Activated gamma-delta T cell (primary cell): Measurements from ENCODE around the gene SPP1.
"Not testable (repeated sequence)": the region's sequence is repeated elsewhere in the genome, so short reads cannot be mapped to it uniquely, and the experiment has no call there.

Source experiments
- DNase-seq: peaks from one replicate; lab custom pipeline; 2025; lab: John Stamatoyannopoulos, UW
- total RNA-seq, 2 donors: gene quantifications; one replicate each; lab custom pipeline; 2026; lab: John Stamatoyannopoulos, UW

Gene SPP1
- 0.04 to 0.20 reads per million in 2 donors for total RNA-seq

- no peak for DNase-seq
Measured at GRCh38 chr4:87975466-87975865, at the start of gene SPP1. TSS of gene SPP1 (plus strand) at chr4:87975714. CDS start at chr4:87976896, 1,182 bp downstream.

DNA sequence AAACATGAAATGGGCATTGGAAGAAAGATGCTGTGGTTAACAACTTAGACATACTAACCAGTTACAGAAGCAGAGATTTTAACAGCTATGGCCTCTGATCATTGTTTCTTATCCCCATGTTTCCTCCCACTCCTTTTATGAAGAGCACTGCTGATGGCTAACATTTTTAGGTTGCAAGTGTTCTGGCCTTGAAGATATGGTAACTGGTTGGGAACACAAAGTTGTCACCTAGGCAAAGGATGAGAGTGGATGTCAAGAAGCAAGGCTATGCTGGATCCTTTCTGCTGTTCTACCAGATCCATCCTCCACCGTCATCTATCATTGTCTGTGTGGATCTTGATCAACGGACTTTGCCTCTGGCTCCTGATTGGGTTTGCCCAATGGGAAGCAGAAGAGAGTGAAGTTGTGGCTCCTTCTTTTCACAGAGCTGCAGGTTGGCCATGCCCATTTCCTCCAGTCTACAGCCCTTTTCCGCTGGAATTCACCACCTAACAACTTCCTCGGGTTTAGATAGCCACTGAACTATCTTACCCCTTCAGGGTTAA lies 48.9 kb upstream of the SPP1 start:
- no peak for DNase-seq

- DNase-seq: no peak
Measured at GRCh38 chr4:87930629-87931028, 44.9 kb upstream of the SPP1 start.

DNA sequence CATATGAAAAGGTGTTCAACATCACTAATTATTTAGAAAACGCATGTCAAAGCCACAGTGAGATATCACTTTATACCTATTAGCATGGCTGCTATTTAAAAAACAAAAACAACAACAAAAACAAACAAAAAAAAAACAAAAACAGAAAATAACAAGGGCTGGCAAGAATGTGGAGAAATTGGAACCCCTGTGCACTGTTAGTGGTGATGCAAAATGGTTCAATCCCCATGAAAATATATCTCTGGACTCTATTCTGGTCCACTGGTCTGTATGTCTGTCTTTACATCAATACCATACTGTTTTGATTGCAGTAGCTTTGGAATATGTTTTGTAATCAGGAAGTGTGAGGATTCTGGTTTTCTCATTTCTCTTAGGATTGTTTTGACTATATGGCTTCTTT lies 43.6 kb upstream of the SPP1 start:
- no peak for DNase-seq

- DNase-seq: no peak
Measured at GRCh38 chr4:87932718-87933141, 42.8 kb upstream of the SPP1 start.

DNA sequence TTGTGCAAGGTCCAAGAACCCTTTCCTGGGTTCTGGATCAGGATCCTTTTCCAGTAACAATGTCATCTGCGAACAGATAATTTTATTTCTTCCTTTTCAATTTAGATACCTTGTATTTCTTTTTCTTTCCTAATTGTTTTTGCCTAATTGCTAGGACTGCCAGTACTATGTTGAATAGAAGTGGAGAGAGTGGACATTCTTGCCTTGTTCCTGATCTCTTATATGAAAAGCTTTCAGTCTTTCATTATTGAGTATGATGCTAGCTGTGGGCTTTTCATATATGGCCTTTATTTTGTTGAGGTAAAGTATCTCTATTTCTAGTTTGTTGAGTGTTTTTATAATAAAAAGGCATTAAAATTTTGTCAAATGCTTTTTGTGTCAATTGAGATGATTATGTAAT lies 42.2 kb upstream of the SPP1 start:
- no peak for DNase-seq

DNA sequence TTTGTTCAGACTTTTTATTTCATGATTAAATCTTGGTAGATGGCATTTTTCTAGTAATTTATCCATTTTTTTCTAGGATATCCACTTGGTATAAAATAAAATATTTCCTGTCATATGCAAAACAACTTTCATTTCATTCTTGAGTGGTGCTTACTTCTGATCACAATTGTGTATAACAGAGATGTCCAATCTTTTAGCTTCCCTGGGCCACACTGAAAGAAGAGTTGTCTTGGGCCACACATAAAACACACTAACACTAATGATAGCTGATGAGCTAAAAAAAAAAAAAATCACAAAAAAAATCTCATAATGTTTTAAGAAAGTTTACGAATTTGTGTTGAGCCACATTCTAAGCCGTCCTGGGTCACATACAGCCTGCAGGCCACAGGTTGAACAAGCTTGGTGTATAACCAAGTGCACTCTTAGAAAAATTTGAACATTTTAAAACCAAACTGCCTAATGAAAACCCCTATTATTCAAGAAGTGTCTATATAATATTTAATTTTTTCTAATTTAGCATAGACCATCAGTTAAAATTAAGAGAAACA lies 41.3 kb upstream of the SPP1 start:
- DNase-seq: no peak

DNA sequence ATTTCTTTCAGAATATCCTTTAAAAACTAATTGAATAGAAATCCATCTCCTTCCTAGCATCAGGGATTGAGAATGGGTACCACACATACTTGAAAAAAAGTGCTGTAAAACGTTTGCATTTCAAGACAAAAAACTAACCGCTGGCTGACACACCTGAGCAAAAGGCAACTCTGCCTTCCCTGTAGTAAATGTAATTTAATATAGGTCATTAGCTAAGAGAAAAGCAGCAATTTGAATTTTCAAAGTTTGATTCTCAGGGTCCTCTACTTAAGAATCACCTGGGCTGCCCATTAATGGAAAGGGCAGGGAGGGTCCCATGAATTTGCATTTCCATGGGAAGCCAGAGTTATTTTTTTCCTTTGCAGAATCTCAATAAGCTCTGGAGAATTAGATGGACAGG lies 40.5 kb upstream of the SPP1 start:
- no peak for DNase-seq

DNA sequence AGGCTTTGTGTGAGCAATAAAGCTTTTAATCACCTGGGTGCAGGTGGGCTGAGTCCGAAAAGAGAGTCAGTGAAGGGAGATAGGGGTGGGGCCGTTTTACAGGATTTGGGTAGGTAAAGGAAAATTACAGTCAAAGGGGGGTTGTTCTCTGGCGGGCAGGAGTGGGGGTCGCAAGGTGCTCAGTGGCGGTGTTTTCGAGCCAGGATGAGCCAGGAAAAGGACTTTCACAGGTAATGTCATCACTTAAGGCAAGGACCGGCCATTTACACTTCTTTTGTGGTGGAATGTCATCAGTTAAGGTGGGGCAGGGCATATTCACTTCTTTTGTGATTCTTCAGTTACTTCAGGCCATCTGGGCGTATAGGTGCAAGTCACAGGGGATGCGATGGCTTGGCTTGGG lies 39.6 kb upstream of the SPP1 start:
- not testable (repeated sequence) for DNase-seq

DNA sequence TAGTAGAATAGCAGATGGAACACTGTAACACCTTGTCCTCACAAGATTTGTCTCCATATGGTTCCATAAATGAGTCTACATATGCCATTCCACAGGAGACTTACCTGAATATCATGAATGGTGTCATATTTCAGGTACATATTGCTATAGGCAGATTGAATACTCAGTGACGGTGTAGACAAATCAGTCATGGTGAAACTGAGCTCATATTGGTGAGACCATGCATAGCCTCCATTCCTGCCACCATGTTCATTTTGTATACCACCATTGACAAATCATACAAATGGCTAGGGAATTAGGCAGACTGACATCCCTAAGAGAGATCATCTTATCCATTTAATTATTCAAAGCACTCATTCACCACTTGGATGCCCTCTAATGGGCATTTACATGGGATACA lies 38.0 kb upstream of the SPP1 start:
- DNase-seq: no peak

DNA sequence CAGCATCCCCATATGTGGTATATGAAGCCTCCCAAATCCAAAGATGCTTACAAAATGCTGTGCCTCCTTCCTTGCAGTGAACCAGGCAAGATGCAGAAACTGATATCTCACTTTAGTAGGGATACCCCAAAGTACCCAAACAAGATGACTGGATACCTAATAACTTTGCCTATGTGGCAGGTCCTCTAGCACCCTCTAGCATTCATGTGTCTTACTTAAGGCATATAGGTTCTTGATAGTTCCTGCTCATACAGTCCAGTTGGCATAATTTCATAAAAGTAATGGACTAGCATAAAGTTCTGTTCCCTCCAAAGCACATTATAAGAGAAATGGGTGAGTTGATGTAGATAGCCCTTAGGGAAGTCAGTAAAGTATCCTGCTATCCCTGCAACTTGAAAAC lies 36.8 kb upstream of the SPP1 start:
- DNase-seq: no peak

GRCh38 chr4:87939978-87940690 lies 35.4 kb upstream of the SPP1 start:
- no peak for DNase-seq

GRCh38 chr4:87940809-87941208 lies 34.7 kb upstream of the SPP1 start:
- DNase-seq: not testable (repeated sequence)

DNA sequence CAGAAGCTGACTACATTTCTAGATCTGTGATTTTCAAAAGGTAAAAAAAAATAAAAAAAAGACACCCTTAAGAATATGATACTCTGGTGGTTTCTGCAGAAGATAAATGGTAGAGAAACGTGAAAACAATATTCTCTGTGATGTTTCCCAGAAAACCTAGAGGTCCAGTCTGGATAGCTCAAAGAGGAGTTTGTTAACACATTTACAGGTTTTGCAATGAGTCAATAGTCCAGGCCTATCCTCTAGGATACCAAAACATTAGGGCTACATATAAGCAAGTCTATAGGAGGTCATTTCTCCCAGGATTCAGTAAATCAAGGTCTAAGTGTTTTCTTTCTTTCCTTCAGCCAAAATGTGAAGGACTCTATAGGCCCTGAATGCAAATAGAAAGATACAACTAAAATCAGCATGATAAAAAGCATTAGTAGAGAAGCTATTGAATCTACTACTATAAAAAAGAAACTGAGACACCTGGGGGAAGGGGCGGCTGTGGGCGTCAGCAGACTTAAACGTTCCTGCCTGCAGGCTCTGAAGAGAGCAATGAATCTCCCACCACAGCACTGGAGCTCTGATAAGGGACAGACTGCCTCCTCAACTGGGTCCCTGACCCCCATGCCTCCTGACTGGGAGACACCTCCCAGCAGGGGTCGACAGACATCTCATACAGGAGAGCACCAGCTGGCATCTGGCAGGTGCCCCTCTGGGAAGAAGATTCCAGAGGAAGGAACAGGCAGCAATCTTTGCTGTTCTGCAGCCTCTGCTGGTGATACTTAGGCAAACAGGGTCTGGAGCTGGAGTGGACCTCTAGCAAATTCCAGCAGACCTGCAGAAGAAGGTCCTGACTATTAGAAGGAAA lies 33.7 kb upstream of the SPP1 start:
- no peak for DNase-seq

DNA sequence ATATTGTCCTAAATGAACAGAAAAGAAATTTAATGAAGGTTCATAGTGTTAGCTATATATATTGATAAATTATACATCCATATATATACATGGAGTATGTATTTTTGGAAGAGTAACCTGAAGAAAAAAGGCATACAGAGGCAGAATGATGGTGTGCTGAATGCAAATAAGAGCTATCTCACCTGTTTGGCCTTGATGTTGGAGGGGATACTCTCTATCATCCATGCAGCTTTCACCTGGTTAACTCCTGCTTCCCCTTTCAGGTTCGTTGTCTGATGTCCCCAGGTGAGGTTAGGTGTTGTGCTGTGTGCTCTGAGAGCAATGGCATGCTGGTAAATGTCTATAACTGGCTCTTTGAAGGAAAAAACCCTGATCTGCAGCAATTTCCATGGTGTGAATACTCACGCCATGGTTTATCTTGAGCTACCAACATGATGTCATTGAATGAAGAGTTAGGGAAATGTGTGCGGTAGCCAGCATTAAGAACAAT lies 31.8 kb upstream of the SPP1 start:
- no peak for DNase-seq

- no peak for DNase-seq
Measured at GRCh38 chr4:87944967-87945366, 30.5 kb upstream of the SPP1 start.

GRCh38 chr4:87946766-87947165 lies 28.7 kb upstream of the SPP1 start:
- no peak for DNase-seq

- no peak for DNase-seq
Measured at GRCh38 chr4:87947381-87948160, 27.9 kb upstream of the SPP1 start.

DNA sequence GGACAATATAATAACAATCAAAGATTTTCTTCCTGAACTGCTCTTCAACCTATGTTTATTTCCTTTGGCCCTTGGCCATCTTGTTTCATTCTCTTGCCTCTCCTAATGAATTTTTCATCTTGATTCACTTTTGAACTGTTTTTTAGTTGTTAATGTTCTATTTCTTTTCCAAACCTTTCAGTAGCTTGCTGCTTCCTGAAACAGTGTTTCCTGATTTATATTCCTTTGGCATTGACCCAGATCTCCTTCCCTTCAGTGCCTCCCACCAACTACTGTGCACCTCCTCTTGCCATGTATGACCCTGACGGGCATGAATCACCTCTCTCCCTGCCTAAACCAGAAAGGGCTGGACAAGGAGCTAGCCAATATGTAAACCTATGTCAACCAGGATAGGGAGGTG lies 25.6 kb upstream of the SPP1 start:
- DNase-seq: no peak

GRCh38 chr4:87950493-87950892 lies 25.0 kb upstream of the SPP1 start:
- DNase-seq: no peak

- DNase-seq: no peak
Measured at GRCh38 chr4:87950936-87951511, 24.5 kb upstream of the SPP1 start.
